ENCODE data around the gene CAT. TPM values are rescaled to one million over a fixed set of nuclear protein-coding genes. Genes with fewer than 3 reads are reported as not detected.

CAT gene
- total RNA-seq, 1 donor from 2014 or later: 51.8 TPM

DNA sequence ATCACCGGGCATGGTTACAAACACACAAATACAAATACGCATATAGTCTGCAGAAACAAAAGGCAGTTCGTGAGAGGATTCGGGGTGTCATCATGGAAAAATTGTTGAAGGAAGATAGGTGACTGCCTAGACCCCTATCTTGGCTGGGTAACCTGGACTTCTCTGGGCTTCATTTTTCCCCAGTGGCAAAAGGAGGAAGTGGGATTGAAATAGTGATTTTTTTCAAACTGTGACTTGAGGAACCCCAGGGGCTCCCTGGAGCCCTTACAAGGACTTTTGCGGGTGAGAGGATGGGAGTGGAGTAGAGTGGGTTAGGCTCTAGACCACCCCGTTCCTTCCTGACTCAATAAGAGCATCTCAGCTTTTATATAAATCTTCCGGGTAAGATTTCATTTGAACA is 75.9 kb downstream of the CAT start:
- DNase-seq (ENCODE audit: low spot score, unreplicated experiment): no peak
- no peak overlapping the region for H3K27ac Mint-ChIP-seq
- no peaks in the 10 kb centered on the region for H3K36me3 Mint-ChIP-seq (ENCODE audit: insufficient read depth)
- H3K9me3 Mint-ChIP-seq (ENCODE audit: low read depth): no peaks in the 10 kb centered on the region
- H3K4me1 Mint-ChIP-seq (ENCODE audit: low read depth): peaks cover 19% of the 10 kb centered on the region
- H3K4me3 Mint-ChIP-seq (ENCODE audit: low read depth): no peak overlapping the region
- TF ChIP-seq, protein P1, sequence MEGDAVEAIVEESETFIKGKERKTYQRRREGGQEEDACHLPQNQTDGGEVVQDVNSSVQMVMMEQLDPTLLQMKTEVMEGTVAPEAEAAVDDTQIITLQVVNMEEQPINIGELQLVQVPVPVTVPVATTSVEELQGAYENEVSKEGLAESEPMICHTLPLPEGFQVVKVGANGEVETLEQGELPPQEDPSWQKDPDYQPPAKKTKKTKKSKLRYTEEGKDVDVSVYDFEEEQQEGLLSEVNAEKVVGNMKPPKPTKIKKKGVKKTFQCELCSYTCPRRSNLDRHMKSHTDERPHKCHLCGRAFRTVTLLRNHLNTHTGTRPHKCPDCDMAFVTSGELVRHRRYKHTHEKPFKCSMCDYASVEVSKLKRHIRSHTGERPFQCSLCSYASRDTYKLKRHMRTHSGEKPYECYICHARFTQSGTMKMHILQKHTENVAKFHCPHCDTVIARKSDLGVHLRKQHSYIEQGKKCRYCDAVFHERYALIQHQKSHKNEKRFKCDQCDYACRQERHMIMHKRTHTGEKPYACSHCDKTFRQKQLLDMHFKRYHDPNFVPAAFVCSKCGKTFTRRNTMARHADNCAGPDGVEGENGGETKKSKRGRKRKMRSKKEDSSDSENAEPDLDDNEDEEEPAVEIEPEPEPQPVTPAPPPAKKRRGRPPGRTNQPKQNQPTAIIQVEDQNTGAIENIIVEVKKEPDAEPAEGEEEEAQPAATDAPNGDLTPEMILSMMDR (IDR thresholded peaks at IDR 0.05; ENCODE audit: unreplicated experiment): no peak
- H3K27me3 Mint-ChIP-seq: no peaks in the 10 kb centered on the region

DNA sequence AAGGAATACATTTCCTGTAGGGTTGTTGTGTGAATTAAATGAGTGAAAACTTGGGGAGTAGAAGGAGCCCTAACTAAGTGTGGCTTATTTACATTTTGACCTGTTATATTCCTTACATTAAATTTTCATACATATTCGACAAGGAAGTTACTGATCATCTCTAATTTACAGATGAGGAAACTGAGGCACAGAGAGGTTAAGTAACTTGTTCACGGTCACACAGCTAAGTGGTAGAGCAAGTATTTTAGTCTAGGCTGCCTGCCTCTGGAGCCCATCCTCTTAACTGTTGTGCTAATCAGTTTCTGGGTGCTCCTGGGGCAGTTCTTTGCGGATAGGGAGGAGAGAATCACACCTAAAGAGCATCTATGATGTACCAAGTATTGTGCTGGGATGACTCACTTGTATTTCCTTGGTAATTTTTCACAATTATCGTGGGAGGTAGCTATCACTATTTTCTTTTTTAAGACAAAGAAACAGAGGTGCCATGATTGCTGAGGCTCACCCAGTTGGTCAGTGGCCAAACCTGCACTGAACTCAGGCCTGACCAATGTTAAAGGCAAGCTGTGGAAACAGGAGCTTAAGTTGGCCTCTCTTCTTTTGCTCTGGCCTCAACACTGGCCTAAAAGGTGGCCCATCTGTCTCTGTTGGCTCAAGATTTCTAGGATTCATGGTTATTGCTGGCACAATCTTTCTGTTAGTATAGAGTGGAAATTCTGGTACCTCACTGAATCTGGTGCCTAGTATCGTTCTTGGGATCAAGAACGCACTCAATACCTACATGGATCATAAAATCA is 77.7 kb downstream of the CAT start:
- H3K9me3 Mint-ChIP-seq (ENCODE audit: low read depth): no peaks in the 10 kb centered on the region
- no peaks in the 10 kb centered on the region for H3K36me3 Mint-ChIP-seq (ENCODE audit: insufficient read depth)
- H3K4me1 Mint-ChIP-seq (ENCODE audit: low read depth): peaks cover 16% of the 10 kb centered on the region
- TF ChIP-seq, protein P1 (IDR thresholded peaks at IDR 0.05; ENCODE audit: unreplicated experiment): no peak
- no peaks in the 10 kb centered on the region for H3K27me3 Mint-ChIP-seq
- H3K4me3 Mint-ChIP-seq (ENCODE audit: low read depth): no peak overlapping the region
- no peak for DNase-seq (ENCODE audit: low spot score, unreplicated experiment)
- no peak overlapping the region for H3K27ac Mint-ChIP-seq

GRCh38 chr11:34519595-34520235 is 81.0 kb downstream of the CAT start:
- DNase-seq (ENCODE audit: low spot score, unreplicated experiment): no peak
- no peaks in the 10 kb centered on the region for H3K27me3 Mint-ChIP-seq
- peaks cover 3% of the 10 kb centered on the region for H3K4me1 Mint-ChIP-seq (ENCODE audit: low read depth)
- TF ChIP-seq, protein P1 (IDR thresholded peaks at IDR 0.05; ENCODE audit: unreplicated experiment): no peak
- H3K36me3 Mint-ChIP-seq (ENCODE audit: insufficient read depth): no peaks in the 10 kb centered on the region
- no peaks in the 10 kb centered on the region for H3K9me3 Mint-ChIP-seq (ENCODE audit: low read depth)
- no peak overlapping the region for H3K4me3 Mint-ChIP-seq (ENCODE audit: low read depth)
- H3K27ac Mint-ChIP-seq: no peak overlapping the region

DNA sequence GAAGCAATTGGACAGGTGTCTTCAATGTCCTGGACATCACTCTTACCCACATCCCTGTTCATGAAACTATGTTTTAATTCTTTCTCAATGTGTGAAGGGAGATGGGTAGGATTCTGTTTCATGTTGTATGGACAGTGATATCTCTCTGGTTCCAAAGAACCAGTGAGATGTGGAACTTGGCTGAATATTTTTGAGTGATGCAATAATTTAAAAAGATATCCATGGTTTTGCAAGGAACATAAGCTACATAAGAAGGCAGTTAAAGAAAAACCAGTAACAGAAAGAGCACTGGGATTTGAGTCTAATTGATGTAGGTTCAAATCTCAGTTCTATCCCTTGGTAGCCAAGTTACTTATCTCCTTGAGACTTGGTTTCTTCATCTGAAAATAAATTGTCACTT is 82.5 kb downstream of the CAT start:
- H3K27me3 Mint-ChIP-seq: no peaks in the 10 kb centered on the region
- no peak overlapping the region for H3K4me3 Mint-ChIP-seq (ENCODE audit: low read depth)
- TF ChIP-seq, protein P1 (IDR thresholded peaks at IDR 0.05; ENCODE audit: unreplicated experiment): no peak
- peaks cover 3% of the 10 kb centered on the region for H3K4me1 Mint-ChIP-seq (ENCODE audit: low read depth)
- no peak overlapping the region for H3K27ac Mint-ChIP-seq
- H3K9me3 Mint-ChIP-seq (ENCODE audit: low read depth): no peaks in the 10 kb centered on the region
- no peak for DNase-seq (ENCODE audit: low spot score, unreplicated experiment)
- H3K36me3 Mint-ChIP-seq (ENCODE audit: insufficient read depth): no peaks in the 10 kb centered on the region

Other genes with a start within 250 kb of the CAT start
- 16.0 and 19.5 TPM in 2 replicates for gene ABTB2, start 80.9 kb upstream of the CAT start, total RNA-seq
- 1.8 and 2.1 TPM in 2 replicates for gene ELF5, start 74.9 kb downstream of the CAT start, total RNA-seq
- 17.9 and 18.6 TPM in 2 replicates for gene EHF, start 182.2 kb downstream of the CAT start, total RNA-seq

Measured in progenitor cell of endocrine pancreas (in vitro differentiated cells).